Subcutaneous abdominal adipose tissue (tissue), 5 donors: Measurements from ENCODE around the gene TBL1X.
"Not testable (repeated sequence)": the region's sequence is repeated elsewhere in the genome, so short reads cannot be mapped to it uniquely, and the experiment has no call there.

ENCODE experiments used
- H3K27ac ChIP-seq: one replicate; pipeline ENCODE4 v1.7.0; 2013; ENCODE audit warnings: low read depth, mild to moderate bottlenecking, inconsistent platforms, low read length, moderate library complexity
- H3K27me3 ChIP-seq, 5 donors: one replicate each; pipeline ENCODE4 v1.7.0; 2013; ENCODE audit warnings: low read length in 5 of 5, inconsistent platforms in 1 of 5; ENCODE audit not compliant: control insufficient read depth in 5 of 5, insufficient read depth in 4 of 5
- H3K36me3 ChIP-seq, 5 donors: one replicate each; pipeline ENCODE4 v1.7.0; 2013; ENCODE audit warnings: low read length in 5 of 5; ENCODE audit not compliant: control insufficient read depth in 5 of 5, insufficient read depth in 5 of 5
- H3K4me1 ChIP-seq, 5 donors: one replicate each; pipeline ENCODE4 v1.7.0; 2013; ENCODE audit warnings: low read length in 5 of 5, mild to moderate bottlenecking in 3 of 5, moderate library complexity in 1 of 5; ENCODE audit not compliant: control insufficient read depth in 5 of 5, insufficient read depth in 5 of 5
- H3K4me3 ChIP-seq, 5 donors: one replicate each; pipeline ENCODE4 v1.7.0; 2013; ENCODE audit warnings: low read length in 5 of 5, low read depth in 1 of 5
- H3K9ac ChIP-seq, 5 donors: one replicate each; pipeline ENCODE4 v1.7.0; 2013; ENCODE audit warnings: low read length in 5 of 5, mild to moderate bottlenecking in 4 of 5, moderate library complexity in 3 of 5
- H3K9me3 ChIP-seq, 5 donors: one replicate each; pipeline ENCODE4 v1.7.0; 2013; ENCODE audit warnings: low read length in 5 of 5; ENCODE audit not compliant: control insufficient read depth in 5 of 5
- donor health status: healthy.
- donor health status: healthy.
- donor health status: healthy.
- donor health status: healthy.
- donor health status: healthy.

The TBL1X gene

DNA sequence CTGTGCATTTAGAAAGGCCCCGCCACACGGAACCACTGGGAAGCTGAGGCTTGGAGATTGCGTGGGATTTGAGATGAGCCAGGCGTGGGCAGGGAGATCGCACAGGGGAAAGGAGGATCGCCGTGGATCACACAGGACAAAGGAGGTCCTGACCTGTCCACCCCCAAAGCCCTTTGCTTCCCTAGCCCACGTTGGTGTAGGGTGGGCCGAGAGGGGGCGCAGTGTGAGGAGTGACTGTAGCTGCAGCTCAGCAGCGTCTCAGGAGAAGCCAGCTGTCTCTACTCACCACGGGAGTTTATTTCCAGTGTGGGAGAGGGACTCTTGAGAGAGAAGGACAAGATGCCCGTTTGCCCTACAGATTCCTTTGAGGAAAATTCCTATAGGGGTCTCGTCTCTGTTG, 62.1 kb downstream of the TBL1X start:
- Histone ChIP-seq H3K4me1 (peaks cover 0 to 18% (median 7%) of the 10 kb centered on the region in 5 donors), H3K27me3 (peaks cover 0 to 13% (median 5%) of the 10 kb centered on the region in 5 donors), H3K4me3 (no peak overlapping the region), H3K27ac (no peak overlapping the region), H3K9me3 (no peaks in the 10 kb centered on the region), H3K36me3 (no peaks in the 10 kb centered on the region), H3K9ac (no peak overlapping the region)

DNA sequence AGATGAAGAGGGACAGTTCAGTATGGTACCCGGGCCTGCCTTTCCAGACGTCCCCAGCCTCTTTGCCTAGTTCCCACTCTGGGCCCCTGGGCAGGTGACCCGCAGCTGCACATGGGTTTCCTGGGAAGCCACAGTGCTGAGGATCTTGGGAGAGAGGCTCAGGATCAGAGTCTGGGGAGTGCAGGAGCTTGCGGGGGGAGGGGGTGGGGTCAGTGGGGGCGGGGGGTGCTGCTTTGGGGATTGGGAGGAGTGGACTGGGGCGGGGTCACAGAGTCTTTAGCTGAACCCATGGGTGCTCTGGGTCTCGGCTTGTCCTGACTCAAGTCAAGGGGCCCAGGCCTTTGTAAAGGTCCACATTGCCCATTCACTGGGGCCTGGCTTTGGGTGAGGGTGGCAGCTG, 63.6 kb downstream of the TBL1X start:
- H3K9me3 ChIP-seq: no peaks in the 10 kb centered on the region
- no peak overlapping the region for H3K27ac ChIP-seq
- H3K27me3 ChIP-seq: peaks cover 0 to 16% (median under 1%) of the 10 kb centered on the region in 5 donors
- peaks cover 0 to 8% (median 1%) of the 10 kb centered on the region in 5 donors for H3K4me1 ChIP-seq
- H3K4me3 ChIP-seq: no peak overlapping the region
- H3K36me3 ChIP-seq: no peaks in the 10 kb centered on the region
- no peak overlapping the region for H3K9ac ChIP-seq

DNA sequence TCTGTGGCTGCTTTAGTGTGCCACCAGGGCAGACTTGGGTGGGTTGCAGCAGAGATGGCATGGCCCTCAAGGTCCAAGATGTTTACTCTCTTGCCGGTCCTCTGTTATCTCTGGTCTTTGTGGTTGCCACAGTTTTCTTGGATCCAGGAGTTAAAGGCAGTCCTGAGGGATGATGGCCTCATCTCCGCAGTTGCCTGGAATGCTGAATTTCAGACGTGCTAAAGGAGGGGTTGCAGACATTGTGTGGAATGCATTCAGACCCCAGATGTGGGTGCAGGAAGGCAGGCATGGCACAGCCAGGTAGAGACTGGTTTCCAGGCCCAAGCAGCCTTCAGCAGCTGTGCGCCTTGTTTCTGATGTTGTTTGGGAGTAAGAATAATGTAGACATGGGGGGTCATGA, 64.4 kb downstream of the TBL1X start:
- no peak overlapping the region for H3K27ac ChIP-seq
- H3K4me3 ChIP-seq: no peak overlapping the region
- H3K27me3 ChIP-seq: peaks cover 0 to 20% (median 5%) of the 10 kb centered on the region in 5 donors
- H3K9ac ChIP-seq: no peak overlapping the region
- no peaks in the 10 kb centered on the region for H3K9me3 ChIP-seq
- no peaks in the 10 kb centered on the region for H3K36me3 ChIP-seq
- peaks cover 0 to 7% (median 0%) of the 10 kb centered on the region in 5 donors for H3K4me1 ChIP-seq

DNA sequence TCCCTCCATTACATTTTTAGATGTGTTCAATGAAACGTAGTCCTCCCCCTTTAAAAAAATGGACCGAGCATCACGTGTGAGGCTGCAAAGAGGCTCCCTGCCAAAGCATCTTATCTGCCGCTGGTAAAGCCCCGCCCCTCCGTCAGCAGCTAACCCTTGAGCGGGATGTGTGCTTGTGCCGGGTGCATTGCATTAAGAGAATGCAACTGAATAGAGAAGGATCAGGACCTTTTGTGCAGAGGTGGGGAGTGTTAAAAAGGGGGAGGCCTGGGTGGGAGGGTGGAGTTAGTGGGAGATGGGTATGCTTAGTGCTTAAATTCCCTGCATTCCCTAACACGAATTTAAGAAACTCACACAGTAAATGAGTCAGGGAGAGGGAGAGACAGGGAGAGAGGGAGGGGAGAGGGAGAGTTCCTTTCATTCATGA, 66.0 kb downstream of the TBL1X start:
- H3K9me3 ChIP-seq: no peaks in the 10 kb centered on the region
- no peak overlapping the region for H3K9ac ChIP-seq
- H3K27me3 ChIP-seq: peaks cover 0 to 20% (median 5%) of the 10 kb centered on the region in 5 donors
- no peak overlapping the region for H3K4me3 ChIP-seq
- H3K36me3 ChIP-seq: no peaks in the 10 kb centered on the region
- peaks cover 0 to 15% (median 7%) of the 10 kb centered on the region in 5 donors for H3K4me1 ChIP-seq
- H3K27ac ChIP-seq: no peak overlapping the region

DNA sequence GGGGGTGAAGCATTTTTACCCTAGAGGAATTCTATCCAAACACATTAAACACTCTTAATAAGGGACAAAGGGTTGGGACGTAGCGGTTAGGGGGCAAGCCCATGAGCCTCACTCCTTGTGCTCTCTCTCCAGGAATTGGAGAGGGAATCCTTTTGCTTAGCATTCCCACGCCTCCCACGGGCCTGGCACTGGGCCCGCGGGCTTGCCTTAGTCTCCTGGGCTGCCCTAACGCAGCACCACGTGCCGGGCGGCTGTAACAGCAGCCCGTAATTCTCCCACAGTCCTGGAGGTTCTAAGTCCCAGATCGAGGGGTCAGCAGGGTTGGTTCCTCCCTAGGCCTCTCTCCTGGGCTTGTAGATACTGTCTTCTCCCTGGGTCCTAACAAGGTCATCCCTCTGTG, 67.5 kb downstream of the TBL1X start:
- no peak overlapping the region for H3K27ac ChIP-seq
- H3K27me3 ChIP-seq: peaks cover 0 to 12% (median 5%) of the 10 kb centered on the region in 5 donors
- no peak overlapping the region for H3K9ac ChIP-seq
- H3K9me3 ChIP-seq: no peaks in the 10 kb centered on the region
- peaks cover 0 to 12% (median 7%) of the 10 kb centered on the region in 5 donors for H3K4me1 ChIP-seq
- no peaks in the 10 kb centered on the region for H3K36me3 ChIP-seq
- no peak overlapping the region for H3K4me3 ChIP-seq

DNA sequence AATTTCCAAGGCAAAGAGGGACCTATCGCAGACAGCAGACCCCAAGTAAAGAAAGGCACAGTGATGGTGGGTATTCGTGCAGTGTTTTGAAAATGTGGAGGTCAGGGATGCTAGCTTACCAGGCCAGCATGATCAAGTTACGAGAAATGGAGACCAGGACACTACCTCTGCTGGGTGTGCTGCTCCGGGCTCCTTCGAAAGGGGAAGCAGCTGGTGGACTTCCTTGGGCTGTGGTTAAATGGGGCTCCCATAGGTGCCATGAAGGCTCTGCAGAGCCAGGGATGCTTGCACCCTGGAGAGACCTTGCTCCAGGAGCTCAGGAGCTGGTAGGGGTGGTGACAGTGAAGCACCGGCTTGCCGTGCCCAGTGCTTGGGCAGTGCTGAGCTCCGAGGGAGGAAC, 68.8 kb downstream of the TBL1X start:
- Histone ChIP-seq H3K9me3 (no peaks in the 10 kb centered on the region), H3K27me3 (peaks cover 0 to 12% (median 5%) of the 10 kb centered on the region in 5 donors)

DNA sequence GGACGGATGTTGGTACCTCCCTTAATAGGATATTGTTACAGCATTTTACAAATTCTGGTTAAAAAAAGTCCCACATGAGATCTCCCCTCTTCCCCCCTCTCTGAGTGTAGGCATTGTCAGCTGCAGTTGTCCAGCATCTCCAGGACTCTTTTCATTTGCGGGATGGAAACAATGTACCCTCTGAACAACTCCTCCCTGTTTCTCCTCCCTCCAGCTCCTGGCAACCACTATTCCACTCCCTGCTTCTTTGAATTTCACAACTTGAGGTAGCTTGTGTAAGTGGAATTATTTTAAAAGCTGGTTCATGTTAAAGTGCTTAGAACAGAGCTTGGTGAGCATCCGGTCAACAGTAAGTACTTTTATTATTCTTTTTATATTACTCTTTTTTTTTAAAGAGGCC, 69.8 kb downstream of the TBL1X start:
- H3K9ac ChIP-seq: no peak overlapping the region

More for the DNA sequence above, 68.8 kb downstream of the TBL1X start:
- Histone ChIP-seq H3K4me3 (no peak overlapping the region), H3K27ac (no peak overlapping the region), H3K4me1 (peaks cover 0 to 12% (median 7%) of the 10 kb centered on the region in 5 donors), H3K9ac (no peak overlapping the region), H3K36me3 (no peaks in the 10 kb centered on the region)

DNA sequence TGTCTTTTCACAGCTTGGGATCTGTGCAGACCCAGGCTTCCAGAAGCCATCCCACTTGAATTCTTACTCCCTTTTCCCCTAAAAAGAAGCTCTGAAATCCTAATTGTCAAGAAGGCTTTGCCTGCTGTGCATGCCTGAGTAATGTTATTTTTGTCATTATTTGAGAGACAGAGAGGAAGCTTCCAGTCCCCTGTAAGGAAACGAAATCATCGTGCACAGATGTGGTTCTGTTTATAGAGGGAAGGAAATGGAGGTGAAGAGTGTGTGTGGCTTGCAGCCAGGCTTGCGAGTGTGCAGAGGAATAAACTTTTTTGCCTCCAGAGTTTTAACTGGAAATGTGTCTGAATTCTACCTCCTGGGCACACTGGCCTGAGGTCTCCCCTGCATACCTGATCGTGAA, 70.2 kb downstream of the TBL1X start:
- Histone ChIP-seq H3K4me3 (no peak overlapping the region), H3K9me3 (no peaks in the 10 kb centered on the region), H3K27me3 (peaks cover 0 to 12% (median 6%) of the 10 kb centered on the region in 5 donors), H3K4me1 (peaks cover 0 to 12% (median 7%) of the 10 kb centered on the region in 5 donors), H3K9ac (no peak overlapping the region), H3K36me3 (no peaks in the 10 kb centered on the region), H3K27ac (no peak overlapping the region)

More for the DNA sequence above, 69.8 kb downstream of the TBL1X start:
- Histone ChIP-seq H3K9me3 (no peaks in the 10 kb centered on the region), H3K27me3 (peaks cover 0 to 12% (median 2%) of the 10 kb centered on the region in 5 donors), H3K36me3 (no peaks in the 10 kb centered on the region), H3K4me1 (peaks cover 0 to 12% (median 7%) of the 10 kb centered on the region in 5 donors), H3K4me3 (no peak overlapping the region), H3K27ac (no peak overlapping the region)

DNA sequence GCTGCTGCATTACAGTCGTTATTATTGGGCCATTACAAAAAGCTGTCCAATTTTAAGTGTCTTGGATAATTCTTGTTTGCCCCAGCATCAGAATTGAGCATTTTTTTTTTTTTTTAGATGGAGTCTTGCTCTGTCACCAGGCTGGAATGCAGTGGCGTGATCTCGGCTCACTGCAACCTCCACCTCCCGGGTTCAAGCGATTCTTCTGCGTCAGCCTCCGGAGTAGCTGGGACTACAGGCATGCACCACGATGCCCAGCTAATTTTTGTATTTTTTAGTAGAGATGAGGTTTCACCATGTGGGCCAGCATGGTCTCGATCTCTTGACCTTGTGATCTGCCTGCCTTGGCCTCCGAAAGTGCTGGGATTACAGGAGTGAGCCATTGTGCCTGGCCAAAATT, 71.3 kb downstream of the TBL1X start:
- Histone ChIP-seq H3K4me1 (peaks cover 0 to 12% (median 4%) of the 10 kb centered on the region in 5 donors), H3K27me3 (peaks cover 0 to 12% (median 8%) of the 10 kb centered on the region in 5 donors)
- not testable (repeated sequence) for H3K9ac ChIP-seq, H3K9me3 ChIP-seq, H3K4me3 ChIP-seq, H3K36me3 ChIP-seq, H3K27ac ChIP-seq

DNA sequence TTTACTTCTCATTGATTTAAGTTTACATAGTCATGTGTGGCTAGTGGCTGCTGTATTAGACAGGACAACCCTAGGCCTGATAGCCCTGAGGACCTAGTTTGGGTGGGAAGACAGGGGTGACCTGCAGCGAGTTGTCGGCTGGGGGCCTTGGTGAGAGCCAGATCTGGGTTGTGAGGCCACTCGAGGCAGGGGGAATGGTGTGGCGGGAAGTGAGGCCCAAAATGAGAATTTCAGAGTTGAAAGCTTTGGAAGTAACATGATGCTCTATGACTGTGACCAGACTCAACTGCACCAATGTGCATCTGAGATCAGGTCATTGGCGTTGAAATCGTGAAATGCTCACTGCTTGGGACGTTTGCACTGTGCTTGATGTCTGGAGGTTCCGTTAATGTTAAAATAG, 72.9 kb downstream of the TBL1X start:
- Histone ChIP-seq H3K9ac (no peak overlapping the region), H3K36me3 (no peaks in the 10 kb centered on the region), H3K27me3 (peaks cover 0 to 10% (median 6%) of the 10 kb centered on the region in 5 donors), H3K4me1 (peaks cover 0 to 9% (median 4%) of the 10 kb centered on the region in 5 donors), H3K9me3 (peaks cover 0 to 3% (median 0%) of the 10 kb centered on the region in 5 donors), H3K4me3 (no peak overlapping the region), H3K27ac (no peak overlapping the region)
